ENCODE measurements around the gene MRO. TPM values are rescaled to one million over a fixed set of nuclear protein-coding genes. Genes with fewer than 3 reads are reported as not detected.

Gene MRO
- total RNA-seq, 4 donors from 2014 or later = 0.24 to 0.28 (median 0.26) TPM; not detected in 1

- intact Hi-C loops (cut with DNase I; ENCODE audit: low total_unique reads) = no loop called here
- no peaks in the 10 kb centered on the region for H3K9me3 ChIP-seq
- H3K36me3 ChIP-seq = no peaks in the 10 kb centered on the region
- DNase-seq = no peak
- TF ChIP-seq CTCF (IDR thresholded peaks at IDR 0.05) (no peak), POLR2A (IDR thresholded peaks at IDR 0.05) (no peak)
- no peak overlapping the region for H3K27ac ChIP-seq
- no peak overlapping the region for H3K4me3 ChIP-seq
- no peaks in the 10 kb centered on the region for H3K4me1 ChIP-seq
- no peaks in the 10 kb centered on the region for H3K27me3 ChIP-seq
Observed at GRCh38 chr18:50806208-50806616, 13.6 kb downstream of the MRO start.

DNA sequence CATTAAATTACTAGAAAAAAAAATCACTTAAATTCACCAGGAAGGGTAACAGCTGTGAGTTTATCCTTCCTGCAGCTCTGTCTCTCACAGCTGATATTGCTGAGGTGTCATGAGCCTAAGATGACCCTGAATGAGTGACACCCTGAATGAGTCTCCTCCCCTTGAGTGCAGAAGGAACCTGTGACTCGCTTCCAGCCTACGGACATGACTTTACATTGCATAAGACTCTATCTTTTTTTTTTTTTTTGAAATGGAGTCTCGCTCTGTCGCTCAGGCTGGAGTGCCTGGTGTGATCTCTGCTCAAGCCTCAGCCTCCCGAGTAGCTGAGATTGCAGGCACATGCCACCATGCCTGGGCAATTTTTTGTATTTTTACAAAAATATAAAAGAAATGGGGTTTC lies 14.1 kb downstream of the MRO start:
- H3K36me3 ChIP-seq = no peaks in the 10 kb centered on the region
- H3K4me1 ChIP-seq = no peaks in the 10 kb centered on the region
- no peak overlapping the region for H3K4me3 ChIP-seq
- no peaks in the 10 kb centered on the region for H3K9me3 ChIP-seq
- no peaks in the 10 kb centered on the region for H3K27me3 ChIP-seq
- intact Hi-C loops (cut with DNase I; ENCODE audit: low total_unique reads) = no loop called here
- DNase-seq = no peak
- TF ChIP-seq POLR2A (IDR thresholded peaks at IDR 0.05) (no peak), CTCF (IDR thresholded peaks at IDR 0.05) (no peak)
- no peak overlapping the region for H3K27ac ChIP-seq

DNA sequence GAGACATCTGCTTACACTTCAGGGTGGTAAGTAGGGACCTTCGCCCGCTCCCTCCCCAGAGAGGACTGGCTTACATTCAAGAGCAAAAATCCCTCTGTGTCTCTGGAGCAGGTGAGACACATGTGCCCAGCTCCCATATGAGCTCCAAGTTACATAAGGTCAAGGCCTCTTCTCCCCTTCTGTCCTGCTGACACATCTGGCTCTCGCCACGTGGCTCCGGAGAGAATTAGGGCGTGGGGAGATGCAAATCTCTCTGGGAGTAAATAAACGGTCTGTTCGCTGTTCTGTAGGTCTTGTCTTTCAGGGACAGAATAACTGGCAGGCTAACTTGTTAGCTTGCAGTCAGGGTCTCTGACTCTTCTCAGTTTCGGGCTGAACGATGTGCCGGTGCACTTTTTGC lies 16.2 kb downstream of the MRO start:
- no peak for DNase-seq
- Histone ChIP-seq H3K4me1 (no peaks in the 10 kb centered on the region), H3K36me3 (no peaks in the 10 kb centered on the region), H3K27ac (no peak overlapping the region), H3K9me3 (no peaks in the 10 kb centered on the region), H3K4me3 (no peak overlapping the region), H3K27me3 (no peaks in the 10 kb centered on the region)
- TF ChIP-seq POLR2A (IDR thresholded peaks at IDR 0.05) (no peak), CTCF (IDR thresholded peaks at IDR 0.05) (no peak)
- intact Hi-C loops (cut with DNase I; ENCODE audit: low total_unique reads) = no loop called here

DNA sequence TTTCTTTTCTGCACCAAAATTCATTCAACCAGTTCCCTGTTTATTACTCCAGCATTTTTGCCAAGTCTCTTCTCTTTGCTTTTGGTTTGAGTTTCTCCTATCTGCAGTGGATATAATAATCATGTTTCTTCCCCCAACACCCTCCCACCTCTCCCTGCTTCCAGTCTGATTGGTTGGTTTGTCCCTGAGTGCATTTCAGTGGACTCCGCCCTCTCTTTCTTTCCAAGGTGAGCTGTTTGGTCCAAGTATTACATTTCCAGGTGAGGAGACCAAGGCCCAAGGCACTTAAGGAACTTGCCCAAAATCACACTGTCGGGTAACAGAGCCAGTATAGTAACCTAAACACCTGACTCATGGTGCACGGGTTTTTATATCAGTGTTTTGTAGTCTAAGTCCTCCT lies 17.7 kb downstream of the MRO start:
- H3K4me3 ChIP-seq = no peak overlapping the region
- H3K27me3 ChIP-seq = no peaks in the 10 kb centered on the region
- H3K36me3 ChIP-seq = no peaks in the 10 kb centered on the region
- no peak overlapping the region for H3K27ac ChIP-seq
- TF ChIP-seq POLR2A (IDR thresholded peaks at IDR 0.05) = no peak
- no peak for TF ChIP-seq CTCF (IDR thresholded peaks at IDR 0.05)
- no peaks in the 10 kb centered on the region for H3K9me3 ChIP-seq
- no peaks in the 10 kb centered on the region for H3K4me1 ChIP-seq
- DNase-seq = no peak
- intact Hi-C loops (cut with DNase I; ENCODE audit: low total_unique reads) = no loop called here

- intact Hi-C loops (cut with DNase I; ENCODE audit: low total_unique reads) = no loop called here
- H3K4me3 ChIP-seq = no peak overlapping the region
Observed at GRCh38 chr18:50797142-50797541, 22.7 kb downstream of the MRO start.

More at GRCh38 chr18:50797142-50797541, 22.7 kb downstream of the MRO start:
- no peak for DNase-seq
- Histone ChIP-seq H3K27ac (no peak overlapping the region), H3K9me3 (no peaks in the 10 kb centered on the region), H3K27me3 (no peaks in the 10 kb centered on the region), H3K4me1 (no peaks in the 10 kb centered on the region), H3K36me3 (no peaks in the 10 kb centered on the region)
- no peak for TF ChIP-seq CTCF (IDR thresholded peaks at IDR 0.05)
- TF ChIP-seq POLR2A (IDR thresholded peaks at IDR 0.05) = no peak

All from uterus (tissue), 4 donors.